K562 (cell line): Measurements from ENCODE around the gene ACRBP. TPM values are rescaled to one million over a fixed set of nuclear protein-coding genes. Genes with fewer than 3 reads are reported as not detected.
A peak's percentile ranks its signal among the peaks of the same experiment; 100 is the strongest.

Source experiments
- ATF4 ChIP-seq: fragments of 450-650 bp; formaldehyde crosslinking; IDR thresholded peaks from 2 replicates; pipeline ENCODE4 v1.4.0; 2022; ENCODE audit warnings: mild to moderate bottlenecking, moderate library complexity
- CCNT2 ChIP-seq: IDR thresholded peaks from 2 replicates; pipeline ENCODE4 v1.6.1; 2011; ENCODE audit warnings: borderline replicate concordance, low read depth, mild to moderate bottlenecking, moderate library complexity, mixed read lengths, low read length; ENCODE audit not compliant: insufficient read length; ENCODE audit errors: extremely low read depth
- E2F5 ChIP-seq: sonication (generic); formaldehyde crosslinking; IDR thresholded peaks from 2 replicates; pipeline ENCODE4 v1.8.0; 2022; ENCODE audit warnings: mild to moderate bottlenecking, missing genetic modification reagents
- E2F6 ChIP-seq, 2 experiments: IDR thresholded peaks; 2 replicates each; pipeline ENCODE4 v1.6.1; 2011; ENCODE audit warnings: borderline replicate concordance in 1 of 2, control low read depth in 1 of 2, low read depth in 1 of 2, low read length in 1 of 2, mild to moderate bottlenecking in 1 of 2, mixed read lengths in 1 of 2, moderate library complexity in 1 of 2; ENCODE audit not compliant: insufficient read depth in 1 of 2, insufficient read length in 1 of 2, poor library complexity in 1 of 2, severe bottlenecking in 1 of 2; ENCODE audit errors: extremely low read depth in 1 of 2
- ELF2 ChIP-seq: fragments of 250-450 bp; sonication (Bioruptor Pico); IDR thresholded peaks from 2 replicates; pipeline ENCODE4 v1.5.0; 2021; ENCODE audit warnings: mild to moderate bottlenecking
- HMGXB4 ChIP-seq: sonication (generic); formaldehyde crosslinking; IDR thresholded peaks from 2 replicates; pipeline ENCODE4 v1.8.1; 2023; ENCODE audit warnings: mild to moderate bottlenecking, missing genetic modification reagents
- MBD2 ChIP-seq: sonication (generic); IDR thresholded peaks from 2 replicates; pipeline ENCODE4 v1.6.1; 2016; ENCODE audit warnings: low read depth, borderline replicate concordance
- POLR2AphosphoS5 ChIP-seq: IDR thresholded peaks from 2 replicates; pipeline ENCODE4 v1.6.1; 2011; ENCODE audit warnings: mild to moderate bottlenecking, low read depth, low read length, moderate library complexity; ENCODE audit not compliant: control insufficient read depth, insufficient read depth
- RBFOX2 ChIP-seq: fragments of 200-400 bp; formaldehyde crosslinking; IDR thresholded peaks from 2 replicates; pipeline ENCODE4 v1.6.1; 2017; ENCODE audit warnings: low read depth, mild to moderate bottlenecking, low read length, moderate library complexity
- RREB1 ChIP-seq: fragments of 250-450 bp; sonication (Bioruptor Pico); IDR thresholded peaks from 2 replicates; pipeline ENCODE4 v1.4.0; 2020
- SIN3B ChIP-seq: fragments of 450-650 bp; IDR thresholded peaks from 2 replicates; pipeline ENCODE4 v1.6.1; 2017; ENCODE audit warnings: low read depth, mild to moderate bottlenecking, moderate library complexity
- SMARCA5 ChIP-seq: fragments of 450-650 bp; IDR thresholded peaks from 2 replicates; pipeline ENCODE4 v1.6.1; 2016
- SREBF2 ChIP-seq: sonication (generic); formaldehyde crosslinking; IDR thresholded peaks from 2 replicates; pipeline ENCODE4 v1.4.0; 2020; ENCODE audit warnings: mild to moderate bottlenecking, missing genetic modification reagents
- TBL1XR1 ChIP-seq, 2 experiments: IDR thresholded peaks; 2 replicates each; pipeline ENCODE4 v1.6.1; 2012; ENCODE audit warnings: improper control_type of control experiment in 2 of 2, low read length in 2 of 2, mild to moderate bottlenecking in 1 of 2
- ZNF12 ChIP-seq: sonication (generic); formaldehyde crosslinking; IDR thresholded peaks from 2 replicates; pipeline ENCODE4 v1.4.0; 2020; ENCODE audit warnings: mild to moderate bottlenecking, missing genetic modification reagents
- ZNF140 ChIP-seq: fragments of 250-450 bp; sonication (Bioruptor Pico); IDR thresholded peaks from 2 replicates; pipeline ENCODE4 v1.8.0; 2021; ENCODE audit warnings: moderate library complexity, mild to moderate bottlenecking, inconsistent platforms
- ZNF239 ChIP-seq: fragments of 250-450 bp; sonication (Bioruptor Pico); IDR thresholded peaks from 2 replicates; pipeline ENCODE4 v1.4.0; 2020; ENCODE audit warnings: mild to moderate bottlenecking
- polyA plus RNA-seq, 8 experiments: library from polyadenylated mRNA; depleted of rRNA in 4 of 8; stranded (reverse) in 5 of 8; unstranded in 3 of 8; fragments of >200 nt; fragmentation: Nextera tagmentation in 2 of 8; fragmentation: Illumina TruSeq in 1 of 8; extraction: Ambion mirVana in 2 of 8; extraction: Trizol in 1 of 8; gene quantifications; 2 replicates each; pipeline versions ENCODE4 v1.2.1 to v1.2.3, GENCODE V29; 2011 to 2014; ENCODE audit warnings: inconsistent platforms in 1 of 8, missing spikeins in 1 of 8
- total RNA-seq, 7 experiments: library from RNA; depleted of rRNA in 6 of 7; stranded (reverse); fragments of >200 nt in 6 of 7; fragmentation: Illumina TruSeq in 2 of 7; extraction: Trizol in 2 of 7; gene quantifications; 2 replicates each; pipeline versions ENCODE4 v1.2.1 to v1.2.3, GENCODE V29; 2011 to 2021; ENCODE audit warnings: low replicate concordance in 1 of 7

ACRBP gene
- total and polyA plus RNA-seq, 9 of the 15 experiments (the other 6 are each of a cell fraction or from before 2014, with no cell fraction given) = 3.1 to 31.8 (median 8.4) TPM

GRCh38 chr12:6626654-6627283 lies 20.5 kb downstream of the ACRBP start (continued):
- no peak for TF ChIP-seq RREB1 (CRISPR knock-in tag)
- TF ChIP-seq RBFOX2 = no peak
- TF ChIP-seq POLR2AphosphoS5 = peak; percentile 60; the same call in 1 of the 2 replicates
- TF ChIP-seq CCNT2 = no peak
- TF ChIP-seq ELF2 (CRISPR knock-in tag) = no peak
- no peak for TF ChIP-seq SREBF2 (CRISPR knock-in tag)
- TF ChIP-seq ZNF12 = no peak
- TF ChIP-seq ZNF140 (CRISPR knock-in tag) = no peak
- TF ChIP-seq TBL1XR1 (IDR thresholded peaks at IDR 0.05; ENCODE audit: low read length in 2 of 2) = 0 out of 4 replicates have a peak, but pooled peaks of 1 of the 2 experiments have one; percentile 10
- no peak for TF ChIP-seq ATF4 (CRISPR knock-in tag)
- TF ChIP-seq E2F6 (IDR thresholded peaks at IDR 0.05; ENCODE audit: borderline replicate concordance in 1 of 2, extremely low read depth in 1 of 2, insufficient read depth in 1 of 2, insufficient read length in 1 of 2, low read depth in 1 of 2, low read length in 1 of 2, poor library complexity in 1 of 2, severe bottlenecking in 1 of 2) = no peak
- no peak for TF ChIP-seq SMARCA5
- no peak for TF ChIP-seq HMGXB4
- TF ChIP-seq SIN3B = no peak
- peak; percentile 49; the same call in 1 of the 2 replicates for TF ChIP-seq MBD2
- no peak for TF ChIP-seq ZNF239 (CRISPR knock-in tag)
- no peak for TF ChIP-seq E2F5 (CRISPR knock-in tag)
